AG04449 (cell line): ENCODE measurements around the gene FAM89A.

Experiments used
- CTCF ChIA-PET: fragments of 350-600 bp; formaldehyde crosslinking; extraction: SDS; loops from one replicate; lab custom pipeline; 2021; ENCODE audit warnings: antibody characterized with exemption; lab: Yijun Ruan, JAX
- POLR2A ChIA-PET: fragments of 400-600, 350-600 bp; formaldehyde crosslinking; extraction: SDS; loops from one replicate; lab custom pipeline; 2020; ENCODE audit warnings: antibody characterized with exemption, inconsistent platforms; lab: Yijun Ruan, JAX
- DNase-seq: peaks from one replicate; pipeline ENCODE4 v3.0.0-alpha.2; 2010; ENCODE audit warnings: low read depth, low spot score
- H3K4me3 ChIP-seq: 2 replicates; pipeline ENCODE4 v1.5.1; 2011; ENCODE audit warnings: low read depth, mild to moderate bottlenecking, control low read depth, low read length
- TF ChIP-seq, protein P1 (sequence below): IDR thresholded peaks from one replicate; pipeline ENCODE4 v1.5.1; 2011; ENCODE audit warnings: mild to moderate bottlenecking, moderate library complexity, low read length, control low read depth, inconsistent platforms; ENCODE audit not compliant: insufficient read depth; ENCODE audit errors: missing control alignments

FAM89A gene

DNA sequence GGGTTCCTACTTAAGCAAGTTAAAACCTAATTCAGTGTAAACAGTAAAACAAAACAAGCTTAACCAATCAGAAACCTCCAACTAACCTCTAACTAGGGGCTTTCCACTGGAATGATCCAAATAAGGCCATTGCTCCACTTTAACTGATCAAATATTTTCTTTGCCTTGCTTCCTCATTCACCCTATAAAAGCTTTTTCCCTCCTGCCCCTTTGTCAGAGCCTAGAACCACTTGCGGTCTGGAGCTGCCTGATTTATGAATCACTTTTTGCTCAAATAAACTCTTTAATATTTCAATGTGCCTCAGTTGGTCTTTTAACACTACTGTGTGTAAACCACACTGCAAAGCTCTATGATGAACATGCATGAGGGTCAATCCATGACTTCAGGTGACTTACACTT, 4.5 kb upstream of the FAM89A start:
- H3K4me3 ChIP-seq = no peak overlapping the region
- DNase-seq = no peak
- TF ChIP-seq, protein P1, sequence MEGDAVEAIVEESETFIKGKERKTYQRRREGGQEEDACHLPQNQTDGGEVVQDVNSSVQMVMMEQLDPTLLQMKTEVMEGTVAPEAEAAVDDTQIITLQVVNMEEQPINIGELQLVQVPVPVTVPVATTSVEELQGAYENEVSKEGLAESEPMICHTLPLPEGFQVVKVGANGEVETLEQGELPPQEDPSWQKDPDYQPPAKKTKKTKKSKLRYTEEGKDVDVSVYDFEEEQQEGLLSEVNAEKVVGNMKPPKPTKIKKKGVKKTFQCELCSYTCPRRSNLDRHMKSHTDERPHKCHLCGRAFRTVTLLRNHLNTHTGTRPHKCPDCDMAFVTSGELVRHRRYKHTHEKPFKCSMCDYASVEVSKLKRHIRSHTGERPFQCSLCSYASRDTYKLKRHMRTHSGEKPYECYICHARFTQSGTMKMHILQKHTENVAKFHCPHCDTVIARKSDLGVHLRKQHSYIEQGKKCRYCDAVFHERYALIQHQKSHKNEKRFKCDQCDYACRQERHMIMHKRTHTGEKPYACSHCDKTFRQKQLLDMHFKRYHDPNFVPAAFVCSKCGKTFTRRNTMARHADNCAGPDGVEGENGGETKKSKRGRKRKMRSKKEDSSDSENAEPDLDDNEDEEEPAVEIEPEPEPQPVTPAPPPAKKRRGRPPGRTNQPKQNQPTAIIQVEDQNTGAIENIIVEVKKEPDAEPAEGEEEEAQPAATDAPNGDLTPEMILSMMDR = no peak
- ChIA-PET POLR2A (no interaction called here), CTCF (interaction anchor here (0.9 to 1.2 kb wide), 2 partner anchors 9 to 166 kb away, joined by 3 to 4 read pairs; no protein-coding TSS in a partner anchor)

DNA sequence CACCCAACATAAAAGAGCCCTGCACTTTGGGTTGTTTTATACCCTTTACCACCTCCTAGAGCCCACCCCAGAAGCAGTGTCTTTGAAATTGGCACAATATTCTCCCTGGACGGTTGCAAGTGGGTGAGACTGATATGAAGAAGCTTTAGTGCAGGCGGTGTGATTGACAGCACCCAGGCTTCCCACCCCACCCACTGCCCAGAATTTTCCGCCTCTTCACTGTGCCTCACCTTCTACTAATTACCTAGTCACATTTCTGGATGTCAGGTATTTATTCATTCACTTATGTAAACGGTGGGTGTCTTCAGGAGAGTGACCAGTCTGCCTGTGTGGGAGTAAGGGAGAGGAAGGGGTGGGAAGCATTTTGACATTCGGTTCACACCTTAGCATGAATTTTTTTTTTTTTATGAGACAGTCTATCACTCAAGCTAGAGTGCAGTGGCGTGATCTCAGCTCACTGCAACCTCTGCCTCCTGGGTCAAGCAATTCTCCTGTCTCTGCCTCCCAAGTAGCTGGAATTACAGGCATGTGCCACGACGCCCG, 1.7 kb upstream of the FAM89A start:
- ChIA-PET POLR2A (no interaction called here), CTCF (interaction anchor here (0.9 to 1.1 kb wide), 3 partner anchors 8 to 170 kb away, joined by 3 to 4 read pairs (median 3); no protein-coding TSS in a partner anchor)
- TF ChIP-seq, protein P1 = no peak
- H3K4me3 ChIP-seq = no peak overlapping the region
- no peak for DNase-seq

DNA sequence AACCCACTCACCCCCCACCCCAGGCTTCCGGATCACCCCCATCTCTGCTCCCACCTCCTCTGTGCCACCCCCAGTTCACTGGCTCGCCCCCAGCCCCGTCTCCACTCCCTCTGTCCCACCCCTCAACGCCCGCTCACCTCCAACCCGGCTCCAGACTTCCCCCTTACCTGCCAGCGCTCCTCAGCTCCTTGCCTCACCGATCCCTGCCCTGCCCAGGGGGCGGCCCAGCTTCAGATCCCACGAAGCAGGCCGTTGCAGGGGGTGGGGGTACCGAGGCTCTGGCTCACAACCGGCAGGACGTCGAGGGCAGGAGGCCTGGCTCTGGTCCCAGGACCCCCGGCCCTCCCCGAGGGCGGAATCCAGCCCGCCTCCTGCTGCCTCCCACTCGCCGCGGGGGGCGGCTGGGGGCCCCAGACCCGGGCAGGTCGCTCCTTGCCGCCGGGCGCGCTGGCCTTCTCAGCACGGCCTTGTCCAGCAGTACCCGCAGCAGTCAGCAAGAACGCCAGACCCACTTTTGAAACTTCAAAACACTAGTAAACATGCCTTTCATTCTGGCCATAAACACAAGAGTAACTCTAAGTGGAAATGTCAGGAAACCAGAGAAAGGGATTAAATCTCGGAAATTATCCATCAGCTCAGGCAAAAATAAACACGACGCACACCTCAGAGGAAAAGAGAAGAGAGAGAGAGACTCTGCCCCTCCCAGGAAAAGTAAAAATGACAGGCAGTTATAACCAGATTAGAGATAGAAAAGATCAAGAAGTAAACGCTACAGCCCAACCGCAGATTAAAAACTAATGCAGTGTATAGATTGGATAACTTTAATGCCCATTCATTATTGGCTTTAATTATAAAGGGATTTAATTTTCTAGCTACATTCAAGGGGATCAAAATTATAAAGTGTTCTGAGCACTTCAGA, 1.0 kb upstream of the FAM89A start:
- TF ChIP-seq, protein P1 = no peak
- ChIA-PET POLR2A (interaction anchor here (1.8 kb wide), 1 partner anchor 99 kb away, joined by 7 read pairs; no protein-coding TSS in a partner anchor), CTCF (interaction anchor here (0.9 to 1.4 kb wide), 4 partner anchors 9 to 171 kb away, joined by 3 to 4 read pairs (median 4); no protein-coding TSS in a partner anchor)
- DNase-seq = no peak
- peak overlapping the region; percentile 58 for H3K4me3 ChIP-seq

DNA sequence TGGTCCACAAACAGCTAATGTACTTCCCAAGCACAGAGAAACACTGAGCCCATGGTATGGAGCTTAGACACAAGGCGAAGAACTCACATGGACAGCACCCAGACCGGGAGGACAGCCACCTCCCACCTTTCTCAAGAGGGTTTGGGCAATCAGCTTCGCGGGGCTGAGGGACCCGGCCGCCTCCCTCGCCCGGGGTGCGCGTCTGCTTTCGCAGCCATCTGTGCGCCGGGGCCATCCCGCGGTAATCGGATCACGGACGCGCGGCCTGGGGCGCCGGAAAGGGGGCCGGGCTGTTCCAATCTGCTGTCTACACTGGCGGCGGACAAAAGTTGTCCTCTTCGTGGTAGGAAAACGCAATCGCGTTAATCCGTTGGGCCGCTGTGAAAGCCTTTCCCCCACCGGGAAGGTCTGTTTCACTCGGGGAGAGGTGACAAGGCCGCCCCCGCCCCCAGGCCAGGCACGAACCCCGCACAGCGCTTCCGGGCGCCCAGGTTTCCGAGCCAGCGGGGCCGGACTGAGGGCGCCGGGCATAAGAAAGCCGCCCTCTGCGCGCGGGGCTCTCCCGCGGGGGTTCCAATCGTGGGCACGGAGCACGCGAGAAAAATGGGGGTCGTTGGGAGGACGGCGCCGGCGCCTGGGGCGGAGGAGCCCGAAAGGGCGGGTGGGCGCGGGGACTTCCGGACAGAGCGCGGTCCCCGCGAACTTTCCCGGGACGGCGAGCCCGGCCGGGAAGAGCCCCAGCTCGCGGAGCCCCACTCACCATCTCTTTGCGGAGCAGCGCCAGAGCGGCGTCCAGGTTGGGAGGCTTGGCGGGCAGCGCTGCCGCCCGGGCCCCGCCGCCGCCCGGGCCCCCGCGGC, 664 bp downstream of the FAM89A start:
- no peak for DNase-seq
- TF ChIP-seq, protein P1 = no peak
- POLR2A ChIA-PET = interaction anchor here (1.2 to 1.8 kb wide), 2 partner anchors 100 to 267 kb away, joined by 3 to 7 read pairs; no protein-coding TSS in a partner anchor
- CTCF ChIA-PET = interaction anchor here (1.1 to 2.6 kb wide), 7 partner anchors 9 to 241 kb away, joined by 3 to 9 read pairs (median 5); partner anchors contain the start of gene TRIM67
- peak overlapping the region; percentile 71 for H3K4me3 ChIP-seq

DNA sequence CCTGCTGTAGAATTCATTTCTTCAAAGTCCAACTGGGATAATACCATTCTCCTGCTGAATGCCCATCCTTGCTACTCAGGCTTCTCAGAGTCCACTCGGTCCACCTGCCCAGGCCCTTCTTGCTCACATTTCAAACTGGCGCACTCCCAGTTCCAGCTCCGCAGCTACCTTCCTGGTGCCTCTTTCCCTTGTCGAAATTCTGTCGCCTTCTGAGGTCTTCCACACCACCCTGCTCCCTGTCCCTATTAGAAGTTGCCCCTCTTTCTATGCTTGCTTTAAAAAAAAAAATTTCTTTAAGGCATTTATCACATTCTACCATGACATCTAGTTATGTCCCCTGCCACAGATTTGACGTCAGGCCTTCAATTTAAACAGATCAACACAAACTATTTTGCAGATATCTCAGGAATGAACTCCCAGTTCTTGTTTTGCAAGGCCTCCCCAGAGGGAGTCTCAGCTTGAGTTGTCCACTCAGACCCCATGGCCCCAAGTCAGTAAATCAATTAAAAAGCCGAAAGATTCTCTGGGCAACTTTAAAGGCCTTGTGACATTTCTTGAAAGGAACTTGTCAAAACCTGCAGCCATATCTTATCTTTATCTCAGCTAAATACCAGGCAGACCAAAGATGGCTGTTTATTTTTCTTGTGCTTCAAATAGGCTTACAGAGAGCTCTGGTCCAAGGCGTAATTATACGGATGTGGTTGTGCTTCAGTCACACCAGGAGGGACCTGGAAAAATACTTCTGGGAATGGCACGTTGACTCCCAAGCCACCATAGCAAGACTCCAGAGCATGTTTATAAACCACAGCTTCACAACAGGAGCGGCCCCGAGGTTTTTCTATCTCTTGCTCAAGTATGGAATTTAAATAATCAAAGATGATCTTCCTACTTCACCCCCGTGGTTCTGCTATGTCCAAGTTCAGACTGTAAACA, 2.2 kb downstream of the FAM89A start:
- TF ChIP-seq, protein P1 = no peak

More for the DNA sequence above, 2.2 kb downstream of the FAM89A start:
- ChIA-PET POLR2A (interaction anchor here (1.2 kb wide), 1 partner anchor 265 kb away, joined by 3 read pairs; no protein-coding TSS in a partner anchor), CTCF (interaction anchor here (0.6 to 2.6 kb wide), 11 partner anchors 8 to 239 kb away, joined by 3 to 9 read pairs (median 5); partner anchors contain the start of gene TRIM67)
- H3K4me3 ChIP-seq = no peak overlapping the region
- DNase-seq = no peak
